HG03521 (cell line): ENCODE data around the gene CALM1.
"Not testable (repeated sequence)": the region's sequence is repeated elsewhere in the genome, so short reads cannot be mapped to it uniquely, and the experiment has no call there.

Experiments
- ATAC-seq: cut with Tn5 transposase; IDR thresholded peaks from one replicate; pipeline ENCODE4 v1.9.1; 2021; ENCODE audit warnings: mild to moderate bottlenecking, moderate library complexity; ENCODE audit not compliant: unreplicated experiment

Gene CALM1

GRCh38 chr14:90383126-90383730 is 13.6 kb upstream of the CALM1 start:
- peak; percentile 89 for ATAC-seq

- ATAC-seq, result peak; percentile 10
Observed at GRCh38 chr14:90383731-90384542, 12.9 kb upstream of the CALM1 start.

- ATAC-seq, result no peak
Observed at GRCh38 chr14:90384543-90384911, 12.3 kb upstream of the CALM1 start.

DNA sequence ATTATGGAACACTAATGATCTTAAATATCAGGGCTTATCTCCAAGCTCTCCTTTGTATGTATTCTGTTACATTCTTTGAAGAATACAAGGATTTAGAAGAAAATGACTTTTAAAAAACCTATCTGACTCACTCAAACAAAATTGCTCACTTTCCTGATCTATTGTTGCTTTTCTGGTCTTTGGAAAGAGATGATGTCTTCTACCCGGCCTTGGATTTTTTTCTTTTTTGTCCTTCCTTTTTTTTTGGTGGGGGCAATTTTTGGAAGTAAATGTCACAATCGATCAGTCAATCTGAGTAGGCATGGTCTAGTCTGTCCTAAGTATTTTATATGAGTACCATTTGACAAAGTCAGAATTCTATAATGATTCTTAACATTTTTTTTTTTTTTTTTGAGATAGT is 10.5 kb upstream of the CALM1 start:
- ATAC-seq, result no peak

DNA sequence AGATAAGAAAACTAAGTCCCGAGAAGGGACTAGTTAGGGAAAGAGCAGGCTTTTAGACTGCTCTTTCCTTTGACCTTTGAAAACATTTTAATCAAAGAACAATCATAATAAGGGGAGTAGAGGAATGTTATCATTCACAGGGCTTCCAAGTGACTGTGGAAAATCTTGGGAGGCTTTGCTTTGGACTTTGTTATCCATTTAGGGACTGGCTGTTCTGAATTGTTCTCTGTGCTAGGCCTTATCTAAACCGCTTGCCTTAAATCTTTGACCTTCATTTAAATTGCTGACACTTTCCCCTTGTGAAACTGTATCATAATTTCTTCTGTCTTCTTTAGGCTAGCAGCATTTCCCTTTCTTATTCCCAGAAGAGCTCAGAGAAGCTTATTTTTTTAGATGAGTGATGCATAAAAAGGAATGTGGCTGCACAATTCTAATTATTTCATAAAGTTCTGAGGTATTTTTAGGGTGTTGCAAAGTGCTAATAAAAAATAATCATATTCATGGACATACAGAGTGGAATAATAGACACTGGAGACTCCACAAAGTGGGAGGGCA is 9.5 kb upstream of the CALM1 start:
- ATAC-seq, result no peak

- no peak for ATAC-seq
Observed at GRCh38 chr14:90388437-90388836, 8.4 kb upstream of the CALM1 start.

DNA sequence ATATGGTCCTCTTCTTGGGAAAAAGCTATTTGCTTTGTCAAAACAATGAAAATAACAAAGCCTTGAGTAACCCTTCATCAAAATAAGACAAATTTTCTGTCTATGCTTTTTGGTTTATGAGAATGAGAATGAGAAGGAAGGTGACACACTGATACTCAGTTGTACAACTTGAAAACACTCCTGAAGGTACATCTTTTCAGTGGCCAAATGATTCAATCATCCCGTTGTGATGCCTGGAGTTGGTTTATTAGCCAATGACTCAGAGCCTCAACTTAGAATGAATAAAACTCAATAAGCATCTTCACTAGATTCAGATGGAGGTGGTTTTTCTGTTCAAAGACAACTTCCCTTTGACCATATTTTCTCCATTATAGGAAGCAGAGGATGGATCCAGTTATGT is 7.8 kb upstream of the CALM1 start:
- ATAC-seq, result no peak

DNA sequence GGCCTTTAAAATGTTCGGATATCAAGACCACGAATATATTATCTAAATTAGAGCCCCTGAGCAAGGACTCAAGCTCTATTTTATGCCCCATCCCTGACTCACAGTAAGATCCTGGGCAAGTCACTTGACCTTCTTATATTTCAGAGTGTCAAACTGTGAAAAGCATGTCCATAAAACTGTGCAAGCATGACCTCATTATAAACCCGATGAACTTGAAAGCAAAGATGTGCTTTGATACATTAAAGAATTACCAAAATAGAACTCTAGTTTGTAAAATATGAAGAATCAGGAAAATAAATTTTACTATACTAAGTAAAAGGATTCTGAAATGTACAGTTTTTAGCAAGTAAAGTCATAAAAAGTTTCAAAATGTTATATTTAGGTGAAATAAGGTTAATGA is 2.9 kb upstream of the CALM1 start:
- ATAC-seq, result no peak

DNA sequence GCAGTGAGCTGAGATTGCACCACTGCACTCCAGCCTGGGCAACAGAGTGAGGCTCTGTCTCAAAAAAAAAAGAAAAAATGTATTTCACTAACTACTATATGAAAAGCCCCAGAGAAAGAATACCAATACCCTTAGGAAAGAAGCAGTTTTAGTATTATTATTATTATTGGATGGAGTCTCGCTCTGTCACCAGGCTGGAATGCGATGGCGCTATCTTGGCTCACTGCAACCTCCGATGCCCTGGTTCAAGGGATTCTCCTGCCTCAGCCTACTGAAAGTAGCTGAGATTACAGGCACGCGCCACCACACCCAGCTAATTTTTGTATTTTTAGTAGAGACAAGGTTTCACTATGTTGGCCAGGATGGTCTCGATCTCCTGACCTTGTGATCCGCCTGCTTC is 2.0 kb upstream of the CALM1 start:
- not testable (repeated sequence) for ATAC-seq

GRCh38 chr14:90397425-90398314 is 841 bp downstream of the CALM1 start:
- peak; percentile 30 for ATAC-seq

GRCh38 chr14:90398315-90398839 is 1.5 kb downstream of the CALM1 start:
- ATAC-seq, result peak; percentile 6

DNA sequence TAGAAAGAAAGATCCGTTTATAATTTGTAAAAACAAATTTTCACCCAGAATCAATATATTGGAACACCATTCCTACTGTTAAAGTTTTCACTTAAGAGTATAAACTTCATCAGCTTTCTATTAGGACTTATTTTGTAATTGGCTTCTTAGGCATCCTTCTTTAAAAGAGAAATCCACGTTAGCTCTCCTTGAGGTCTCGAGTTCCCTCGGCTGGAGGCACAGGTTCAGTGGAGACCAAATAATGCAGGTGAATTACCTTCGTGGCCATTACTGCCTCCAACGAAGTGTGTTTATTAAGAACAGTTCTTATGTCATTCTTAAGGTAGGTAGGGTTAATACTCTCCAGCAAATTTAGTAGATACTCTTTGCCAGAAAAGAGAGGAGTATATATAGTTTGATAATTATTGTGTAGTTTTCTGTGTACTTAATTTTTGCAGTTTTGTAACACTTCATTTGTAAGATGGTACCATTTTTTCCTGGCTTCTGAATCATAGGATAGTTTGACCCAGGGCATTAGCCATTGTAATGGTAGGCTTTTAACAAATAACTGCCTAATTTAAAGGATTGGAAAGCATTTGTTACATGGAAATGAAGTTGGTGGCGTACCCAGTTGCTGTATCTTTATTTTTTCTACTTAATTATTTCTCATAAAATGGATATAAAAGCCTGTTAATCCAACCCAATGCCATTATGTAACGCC is 2.2 kb downstream of the CALM1 start:
- ATAC-seq, result no peak

- peak; percentile 40 for ATAC-seq
Observed at GRCh38 chr14:90399541-90400444, 3.0 kb downstream of the CALM1 start.

DNA sequence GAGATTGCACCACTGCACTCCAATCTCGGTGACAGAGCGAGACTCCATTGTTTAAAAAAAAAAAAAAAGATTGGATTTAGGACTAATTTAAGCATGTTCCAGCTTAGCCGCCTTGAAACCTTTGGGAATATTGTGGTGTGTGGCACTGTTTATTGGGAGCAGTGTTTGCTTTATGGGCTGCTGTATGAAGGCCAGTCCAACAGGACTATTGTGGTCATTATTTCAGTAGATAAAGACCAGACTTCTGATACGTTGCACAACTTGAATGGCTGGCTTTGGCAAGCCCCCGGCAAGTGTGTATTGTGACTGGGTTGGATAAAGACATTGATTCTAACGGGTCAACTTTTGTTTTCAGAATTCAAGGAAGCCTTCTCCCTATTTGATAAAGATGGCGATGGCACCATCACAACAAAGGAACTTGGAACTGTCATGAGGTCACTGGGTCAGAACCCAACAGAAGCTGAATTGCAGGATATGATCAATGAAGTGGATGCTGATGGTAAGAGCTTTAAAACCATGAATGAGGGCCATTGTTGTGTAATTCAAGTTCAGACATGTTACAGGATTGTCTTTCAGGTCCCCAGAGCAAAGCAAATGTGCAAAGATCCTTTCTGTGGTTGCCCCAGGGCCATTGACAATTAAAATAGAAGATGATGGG is 4.2 kb downstream of the CALM1 start:
- no peak for ATAC-seq

- ATAC-seq, result no peak
Observed at GRCh38 chr14:90402016-90402415, 5.2 kb downstream of the CALM1 start.

DNA sequence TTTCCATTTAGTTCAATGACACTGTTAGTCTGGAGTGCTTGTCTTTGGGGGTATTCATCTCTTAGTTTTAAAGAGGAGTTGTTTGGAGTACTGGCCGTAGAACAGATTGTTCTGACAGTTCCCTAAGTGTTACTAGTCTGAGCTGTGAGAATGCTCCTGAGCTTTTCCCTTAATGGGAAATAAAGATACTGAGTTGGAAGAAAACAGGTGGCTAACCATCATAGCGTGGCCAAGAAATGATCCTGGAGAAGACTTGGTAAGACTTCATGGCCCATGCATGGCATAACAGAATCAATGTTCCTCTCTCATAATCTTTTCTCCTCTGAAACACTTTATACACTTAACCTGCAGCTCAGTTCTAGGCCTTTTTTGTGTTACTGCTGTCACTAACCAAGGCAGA is 6.2 kb downstream of the CALM1 start:
- ATAC-seq, result no peak

- ATAC-seq, result no peak
Observed at GRCh38 chr14:90405101-90405500, 8.3 kb downstream of the CALM1 start.

- no peak for ATAC-seq
Observed at GRCh38 chr14:90405755-90406154, 8.9 kb downstream of the CALM1 start.

- no peak for ATAC-seq
Observed at GRCh38 chr14:90406384-90406798, 9.6 kb downstream of the CALM1 start.
